Coronary artery (tissue), 2 donors: ENCODE data around the gene SLC7A7.

Experiments used
- DNase-seq: peaks from one replicate; pipeline ENCODE4 v3.0.0-alpha.2; 2017; ENCODE audit warnings: low spot score
- H3K27ac ChIP-seq, 2 donors: fragments of 200-600 bp; sonication (generic); one replicate each; pipeline ENCODE4 v1.5.1; 2016 to 2019
- H3K4me3 ChIP-seq: fragments of 200-600 bp; sonication (generic); 2 replicates; pipeline ENCODE4 v1.5.1; 2016; ENCODE audit warnings: mild to moderate bottlenecking, moderate library complexity
- TF ChIP-seq, protein P1 (sequence below): fragments of 200-600 bp; sonication (generic); IDR thresholded peaks from one replicate; pipeline ENCODE4 v1.5.1; 2019; ENCODE audit warnings: antibody characterized with exemption

SLC7A7 gene

DNA sequence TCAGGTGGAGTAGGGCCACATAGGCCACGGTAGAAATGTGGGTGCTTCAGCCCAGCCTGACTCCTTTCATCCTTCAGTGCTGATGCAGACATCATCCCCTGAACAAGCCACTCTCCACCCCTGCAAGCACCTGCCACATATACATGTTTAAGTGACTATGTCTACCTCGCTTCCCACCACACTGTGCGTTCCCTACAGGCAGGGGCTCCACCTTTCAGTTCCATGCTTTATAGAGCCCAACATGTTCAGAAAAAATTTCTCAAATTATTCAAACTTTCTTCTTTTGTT lies 11.6 kb downstream of the SLC7A7 start:
- Histone ChIP-seq H3K27ac (no peak overlapping the region), H3K4me3 (no peak overlapping the region)
- TF ChIP-seq, protein P1, sequence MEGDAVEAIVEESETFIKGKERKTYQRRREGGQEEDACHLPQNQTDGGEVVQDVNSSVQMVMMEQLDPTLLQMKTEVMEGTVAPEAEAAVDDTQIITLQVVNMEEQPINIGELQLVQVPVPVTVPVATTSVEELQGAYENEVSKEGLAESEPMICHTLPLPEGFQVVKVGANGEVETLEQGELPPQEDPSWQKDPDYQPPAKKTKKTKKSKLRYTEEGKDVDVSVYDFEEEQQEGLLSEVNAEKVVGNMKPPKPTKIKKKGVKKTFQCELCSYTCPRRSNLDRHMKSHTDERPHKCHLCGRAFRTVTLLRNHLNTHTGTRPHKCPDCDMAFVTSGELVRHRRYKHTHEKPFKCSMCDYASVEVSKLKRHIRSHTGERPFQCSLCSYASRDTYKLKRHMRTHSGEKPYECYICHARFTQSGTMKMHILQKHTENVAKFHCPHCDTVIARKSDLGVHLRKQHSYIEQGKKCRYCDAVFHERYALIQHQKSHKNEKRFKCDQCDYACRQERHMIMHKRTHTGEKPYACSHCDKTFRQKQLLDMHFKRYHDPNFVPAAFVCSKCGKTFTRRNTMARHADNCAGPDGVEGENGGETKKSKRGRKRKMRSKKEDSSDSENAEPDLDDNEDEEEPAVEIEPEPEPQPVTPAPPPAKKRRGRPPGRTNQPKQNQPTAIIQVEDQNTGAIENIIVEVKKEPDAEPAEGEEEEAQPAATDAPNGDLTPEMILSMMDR = no peak
- DNase-seq = no peak

DNA sequence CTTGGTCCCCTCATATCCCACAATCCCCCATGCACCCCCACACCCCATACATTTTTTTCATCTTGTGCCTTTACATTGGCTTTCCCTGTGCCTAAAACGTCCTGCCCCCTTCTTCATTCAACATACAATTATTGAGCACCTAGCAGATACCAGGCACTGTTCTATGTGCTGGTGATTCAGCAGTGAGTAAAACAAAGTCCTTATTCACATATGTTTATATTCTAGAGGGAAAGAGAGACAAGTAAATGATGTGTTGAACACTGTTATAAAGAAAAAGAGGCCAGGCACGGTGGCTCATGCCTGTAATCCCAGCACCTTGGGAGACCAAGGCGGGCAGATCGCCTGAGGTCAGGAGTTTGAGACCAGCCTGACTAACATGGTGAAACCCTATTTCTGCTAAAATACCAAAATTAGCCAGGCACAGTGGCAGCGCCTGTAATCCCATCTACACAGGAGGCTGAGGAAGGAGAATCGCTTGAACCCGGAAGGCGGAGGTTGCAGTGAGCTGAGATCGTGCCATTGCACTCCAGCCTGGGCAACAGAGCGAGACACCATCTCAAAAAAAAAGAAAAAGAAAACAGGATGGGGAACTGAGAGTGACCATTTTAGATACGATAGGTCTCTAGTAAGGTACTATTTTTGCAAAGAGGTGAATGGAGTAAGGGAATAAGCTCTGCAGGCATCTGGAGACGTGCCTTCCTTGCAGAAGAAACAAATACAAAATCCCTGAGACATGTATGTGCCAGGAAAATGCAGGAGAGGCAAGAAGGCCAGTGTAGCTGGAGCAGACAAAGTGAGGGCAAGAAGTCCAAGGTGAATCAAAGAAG lies 12.2 kb downstream of the SLC7A7 start:
- TF ChIP-seq, protein P1 = no peak
- DNase-seq = no peak
- H3K27ac ChIP-seq = no peak overlapping the region
- H3K4me3 ChIP-seq = no peak overlapping the region

DNA sequence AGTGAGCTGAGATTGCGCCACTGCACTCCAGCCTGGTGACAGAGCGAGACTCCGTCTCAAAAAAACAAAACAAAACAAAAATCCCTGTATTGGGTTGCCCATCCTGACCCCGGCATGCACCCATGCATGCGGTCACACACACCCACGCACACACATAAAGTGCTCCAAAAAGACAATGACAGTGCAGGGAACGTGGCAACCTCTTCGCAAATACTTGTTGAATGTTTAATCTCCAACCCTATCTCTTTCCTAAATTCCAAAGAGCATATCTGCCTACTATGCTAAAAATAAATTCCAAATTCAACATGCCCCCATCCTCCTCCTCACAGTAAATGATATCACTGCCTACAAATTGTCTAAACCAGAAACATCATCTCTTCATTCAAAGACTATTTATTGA lies 13.5 kb downstream of the SLC7A7 start:
- DNase-seq = no peak
- H3K27ac ChIP-seq = no peak overlapping the region
- TF ChIP-seq, protein P1 = no peak
- H3K4me3 ChIP-seq = no peak overlapping the region

DNA sequence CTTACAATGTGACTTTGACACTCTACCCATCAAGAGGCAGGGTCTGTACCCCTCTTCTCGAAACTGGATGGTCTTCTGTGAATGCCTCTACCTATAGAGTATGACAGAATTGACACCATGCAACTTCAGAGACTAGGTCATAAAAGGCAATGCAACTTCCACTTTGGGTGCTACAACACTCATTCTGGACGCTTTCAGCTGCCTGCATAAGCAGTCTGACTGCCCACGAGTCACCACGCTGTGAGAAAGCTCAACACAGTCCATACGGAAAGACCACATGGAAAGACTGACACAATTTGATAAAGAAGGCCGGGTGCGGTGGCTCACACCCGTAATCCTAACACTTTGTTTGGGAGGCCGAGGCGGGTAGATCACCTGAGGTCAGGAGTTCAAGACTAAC lies 14.9 kb downstream of the SLC7A7 start:
- TF ChIP-seq, protein P1 = no peak
- Histone ChIP-seq H3K27ac (no peak overlapping the region), H3K4me3 (no peak overlapping the region)
- DNase-seq = no peak

DNA sequence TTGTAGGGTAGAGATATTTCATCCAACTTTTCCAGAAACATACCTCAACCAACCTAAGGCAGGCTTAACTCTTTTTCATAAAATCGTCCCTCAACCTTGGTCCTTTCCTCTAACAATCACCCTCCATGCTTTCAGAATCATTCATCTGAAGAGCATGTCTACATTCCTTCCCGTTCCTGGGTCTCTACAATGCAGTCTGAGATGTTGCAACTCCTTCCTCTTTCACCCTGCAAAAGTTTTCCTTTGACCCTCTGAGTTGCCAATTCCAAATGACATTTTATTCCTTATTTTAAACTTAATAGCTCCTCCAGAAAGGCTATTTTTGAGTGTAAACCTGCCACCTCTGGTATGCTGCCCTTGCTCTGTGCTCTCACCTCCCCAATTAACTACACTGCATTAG lies 16.7 kb downstream of the SLC7A7 start:
- no peak for DNase-seq
- Histone ChIP-seq H3K27ac (peak overlapping the region in 1 of 2 donors; percentile 20), H3K4me3 (no peak overlapping the region)
- TF ChIP-seq, protein P1 = no peak

DNA sequence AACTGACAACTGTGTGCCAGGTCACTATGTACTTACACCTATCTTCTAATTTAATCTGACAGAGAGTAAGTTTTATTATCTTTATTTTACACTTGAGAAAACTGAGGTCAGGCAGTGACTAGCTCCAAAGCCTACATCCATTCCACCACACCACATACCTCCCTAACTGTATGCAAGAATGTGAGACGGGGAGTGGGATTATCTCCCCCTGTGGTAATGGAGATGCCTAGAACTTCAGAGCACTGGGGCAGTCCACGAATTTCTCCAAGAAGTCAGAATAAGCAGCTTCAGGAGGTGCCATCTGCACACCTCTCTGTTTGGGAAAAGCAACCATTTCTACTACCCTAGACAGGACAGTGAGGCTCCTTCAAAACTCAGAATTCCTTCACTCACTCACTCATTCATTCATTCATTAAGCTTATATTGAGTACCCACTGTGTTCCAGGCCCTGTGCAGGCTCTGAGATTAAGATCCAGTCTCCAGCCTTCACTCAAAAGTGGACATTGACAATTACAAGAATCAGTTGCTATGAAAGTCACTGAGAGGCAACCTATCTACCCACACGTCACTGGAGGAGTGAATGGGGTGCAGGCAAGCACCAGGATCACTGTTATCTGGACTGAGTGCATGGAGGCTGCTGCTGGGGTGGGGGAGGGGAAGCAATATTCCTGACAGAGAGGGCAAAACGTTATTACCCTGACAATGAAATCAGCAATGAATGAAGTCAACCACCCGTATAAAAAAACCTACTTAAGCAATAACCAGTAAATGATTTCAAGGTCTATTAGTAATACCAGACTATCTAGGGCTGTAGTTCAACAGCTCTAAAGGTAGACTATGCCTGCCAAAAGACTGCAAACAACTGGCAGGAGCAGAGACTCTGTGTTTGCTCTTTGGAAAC lies 18.0 kb downstream of the SLC7A7 start:
- TF ChIP-seq, protein P1 = no peak
- Histone ChIP-seq H3K4me3 (no peak overlapping the region), H3K27ac (no peak overlapping the region)
- DNase-seq = no peak
